Kidney (tissue), 14 donors: Measurements from ENCODE around the gene FLOT2. TPM values are rescaled to one million over a fixed set of nuclear protein-coding genes. Genes with fewer than 3 reads are reported as not detected.

Source experiments
- DNase-seq, 5 donors: peaks; one replicate each; pipeline ENCODE4 v3.0.0-alpha.2; 2013 to 2020
- FAIRE-seq: peaks from 2 replicates; lab custom pipeline; 2012; peaks lifted over from hg19 to GRCh38; lab: Jason Lieb, UNC
- H3K27ac ChIP-seq, 2 donors: one replicate each; pipeline ENCODE4 v1.7.0; 2013; ENCODE audit warnings: low read depth in 2 of 2, low read length in 2 of 2, inconsistent platforms in 1 of 2
- H3K27me3 ChIP-seq: one replicate; pipeline ENCODE4 v1.7.1; 2013; ENCODE audit warnings: low read length, inconsistent platforms; ENCODE audit not compliant: control insufficient read depth, insufficient read depth
- H3K36me3 ChIP-seq, 3 donors: one replicate each; pipeline versions ENCODE4 v1.7.0 to v1.7.1; 2013; ENCODE audit warnings: low read length in 3 of 3, control low read depth in 1 of 3, inconsistent platforms in 1 of 3; ENCODE audit not compliant: insufficient read depth in 3 of 3, control insufficient read depth in 2 of 3
- H3K4me1 ChIP-seq, 3 donors: one replicate each; pipeline versions ENCODE4 v1.7.0 to v1.7.1; 2013; ENCODE audit warnings: low read length in 3 of 3, inconsistent platforms in 1 of 3, low read depth in 1 of 3; ENCODE audit not compliant: control insufficient read depth in 2 of 3, insufficient read depth in 2 of 3
- H3K4me3 ChIP-seq, 3 donors: one replicate each; pipeline versions ENCODE4 v1.7.0 to v1.8.1; 2013; ENCODE audit warnings: low read length in 3 of 3, control low read depth in 1 of 3, inconsistent platforms in 1 of 3
- H3K9ac ChIP-seq, 3 donors: one replicate each; pipeline versions ENCODE4 v1.7.0 to v1.7.1; 2013; ENCODE audit warnings: low read length in 3 of 3, control low read depth in 1 of 3, inconsistent platforms in 1 of 3
- H3K9me3 ChIP-seq, 3 donors: one replicate each; pipeline versions ENCODE4 v1.7.0 to v1.7.1; 2013; ENCODE audit warnings: low read length in 3 of 3, control low read depth in 1 of 3, inconsistent platforms in 1 of 3; ENCODE audit not compliant: control insufficient read depth in 2 of 3, insufficient read depth in 1 of 3
- CTCF ChIP-seq: IDR thresholded peaks from 3 replicates; pipeline ENCODE4 v1.5.1; 2012; ENCODE audit warnings: mild to moderate bottlenecking, moderate library complexity, borderline replicate concordance; ENCODE audit not compliant: insufficient read depth; ENCODE audit errors: extremely low read depth
- intact Hi-C: fragments of 100-400 bp; cut with DNase I; formaldehyde crosslinking; loops from one replicate; pipeline ENCODE4 v1.11.1; 2022
- polyA plus RNA-seq: library from polyadenylated mRNA; stranded (reverse); fragments of 350-450 nt; fragmentation: Illumina TruSeq; extraction: RNeasy Lipid Tissue Mini Kit (QIAGEN cat#74804); gene quantifications from one replicate; pipeline ENCODE4 v1.2.3, GENCODE V29; 2014; ENCODE audit warnings: low read depth, low replicate concordance; ENCODE audit not compliant: insufficient read depth
- total RNA-seq: library from RNA; stranded (reverse); fragmentation: NEBNext Ultra II Directional; extraction: Animal tissue kit (Norgen Biotek cat#: 25700); gene quantifications from one replicate; pipeline ENCODE4 v1.2.1, GENCODE V29; 2021
- donor health status: control.
- donor health status: control.
- donor health status: control.
- donor health status: control.
- donor health status: control.
- donor health status: DM: yes; HTN: yes; CAD: no.
- donor health status: Normal renal cell carcinoma (clear cell type).

The FLOT2 gene
- total and polyA plus RNA-seq, 2 donors from 2014 or later = 200 to 260 TPM

GRCh38 chr17:28911411-28912045 lies 14.0 kb upstream of the FLOT2 start:
- H3K4me3 ChIP-seq = no peak overlapping the region
- TF ChIP-seq CTCF = no peak
- peaks cover 30 to 94% (median 57%) of the 10 kb centered on the region in 3 donors for H3K36me3 ChIP-seq
- DNase-seq (no peak), FAIRE-seq (no peak)
- H3K9ac ChIP-seq = no peak overlapping the region
- H3K9me3 ChIP-seq = no peaks in the 10 kb centered on the region
- intact Hi-C loops = no loop called here
- peaks cover 0 to 4% (median 0%) of the 10 kb centered on the region in 3 donors for H3K4me1 ChIP-seq
- H3K27ac ChIP-seq = no peak overlapping the region
- H3K27me3 ChIP-seq = no peaks in the 10 kb centered on the region

- TF ChIP-seq CTCF = no peak
- Histone ChIP-seq H3K36me3 (peaks cover 24 to 91% (median 57%) of the 10 kb centered on the region in 3 donors), H3K9me3 (no peaks in the 10 kb centered on the region), H3K27ac (no peak overlapping the region), H3K4me1 (peaks cover 0 to 4% (median 0%) of the 10 kb centered on the region in 3 donors), H3K9ac (no peak overlapping the region), H3K4me3 (no peak overlapping the region), H3K27me3 (no peaks in the 10 kb centered on the region)
- intact Hi-C loops = no loop called here
- FAIRE-seq = no peak
- DNase-seq = no peak
Observed at GRCh38 chr17:28910534-28910933, 13.0 kb upstream of the FLOT2 start.

- no peak for TF ChIP-seq CTCF
- no peak for FAIRE-seq
- H3K27ac ChIP-seq = no peak overlapping the region
- intact Hi-C loops = no loop called here
- H3K9me3 ChIP-seq = no peaks in the 10 kb centered on the region
- peaks cover 0 to 7% (median 0%) of the 10 kb centered on the region in 3 donors for H3K4me1 ChIP-seq
- no peaks in the 10 kb centered on the region for H3K27me3 ChIP-seq
- peaks cover 16 to 76% (median 47%) of the 10 kb centered on the region in 3 donors for H3K36me3 ChIP-seq
- DNase-seq = no peak
- no peak overlapping the region for H3K9ac ChIP-seq
- no peak overlapping the region for H3K4me3 ChIP-seq
Observed at GRCh38 chr17:28908640-28909167, 11.2 kb upstream of the FLOT2 start.
